OCI-LY1 (cell line): ENCODE measurements around the gene NDC80.

ENCODE experiments used
- CTCF ChIP-seq: fragments of 200-600 bp; sonication (generic), shearing (Covaris generic); IDR thresholded peaks from 2 replicates; pipeline ENCODE4 v1.5.1; 2017; ENCODE audit warnings: mild to moderate bottlenecking, antibody characterized with exemption, low read length, moderate library complexity, mixed read lengths
- EZH2 ChIP-seq: fragments of 200-600 bp; sonication (generic), shearing (Covaris generic); IDR thresholded peaks from 2 replicates; pipeline ENCODE4 v1.8.0; 2017; ENCODE audit warnings: borderline replicate concordance, mixed run types, mild to moderate bottlenecking, antibody characterized with exemption, low read length, moderate library complexity, mixed read lengths

GRCh38 chr18:2602844-2603243 lies 31.5 kb downstream of the NDC80 start:
- TF ChIP-seq CTCF (no peak), EZH2 (no peak)
